ENCODE results near the gene TNIK. TPM values are rescaled to one million over a fixed set of nuclear protein-coding genes. Genes with fewer than 3 reads are reported as not detected.

TNIK gene
- total and polyA plus RNA-seq, 2 experiments from 2014 or later, result 7.4 to 13.8 TPM

DNA sequence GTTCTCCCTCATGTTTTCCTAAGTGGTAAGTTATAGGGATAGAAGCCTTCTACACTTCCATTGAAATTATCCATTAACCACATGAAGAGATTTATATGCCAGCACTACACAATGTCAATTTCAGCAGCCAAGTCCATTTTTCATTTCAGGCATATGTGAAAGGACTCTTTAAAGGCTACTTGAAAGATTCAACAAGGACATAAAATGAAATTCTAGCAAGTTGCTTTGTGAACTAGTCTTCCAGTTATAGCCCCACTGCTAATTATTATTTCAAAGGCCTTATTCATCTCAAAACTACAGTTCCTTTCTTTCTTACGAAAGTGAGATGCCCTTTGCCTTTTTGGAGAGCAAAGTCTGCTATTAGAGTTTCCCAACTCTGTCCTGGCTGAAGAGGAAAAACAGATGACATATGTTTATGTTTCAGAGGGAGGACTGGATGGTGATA, 367.7 kb downstream of the TNIK start:
- H3K27me3 ChIP-seq, result no peaks in the 10 kb centered on the region
- H3K4me1 ChIP-seq (ENCODE audit: insufficient read depth), result peaks cover 21% of the 10 kb centered on the region
- no peaks in the 10 kb centered on the region for H3K9me2 ChIP-seq (replicated peaks; ENCODE audit: insufficient read depth)
- H3K79me2 ChIP-seq, result no peaks in the 10 kb centered on the region
- peak overlapping the region; percentile 27 for H3K4me2 ChIP-seq
- TF ChIP-seq EZH2phosphoT487 (IDR thresholded peaks at IDR 0.05; ENCODE audit: low read depth, severe bottlenecking, unreplicated experiment), result no peak
- TF ChIP-seq, protein P1, sequence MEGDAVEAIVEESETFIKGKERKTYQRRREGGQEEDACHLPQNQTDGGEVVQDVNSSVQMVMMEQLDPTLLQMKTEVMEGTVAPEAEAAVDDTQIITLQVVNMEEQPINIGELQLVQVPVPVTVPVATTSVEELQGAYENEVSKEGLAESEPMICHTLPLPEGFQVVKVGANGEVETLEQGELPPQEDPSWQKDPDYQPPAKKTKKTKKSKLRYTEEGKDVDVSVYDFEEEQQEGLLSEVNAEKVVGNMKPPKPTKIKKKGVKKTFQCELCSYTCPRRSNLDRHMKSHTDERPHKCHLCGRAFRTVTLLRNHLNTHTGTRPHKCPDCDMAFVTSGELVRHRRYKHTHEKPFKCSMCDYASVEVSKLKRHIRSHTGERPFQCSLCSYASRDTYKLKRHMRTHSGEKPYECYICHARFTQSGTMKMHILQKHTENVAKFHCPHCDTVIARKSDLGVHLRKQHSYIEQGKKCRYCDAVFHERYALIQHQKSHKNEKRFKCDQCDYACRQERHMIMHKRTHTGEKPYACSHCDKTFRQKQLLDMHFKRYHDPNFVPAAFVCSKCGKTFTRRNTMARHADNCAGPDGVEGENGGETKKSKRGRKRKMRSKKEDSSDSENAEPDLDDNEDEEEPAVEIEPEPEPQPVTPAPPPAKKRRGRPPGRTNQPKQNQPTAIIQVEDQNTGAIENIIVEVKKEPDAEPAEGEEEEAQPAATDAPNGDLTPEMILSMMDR (IDR thresholded peaks at IDR 0.05; ENCODE audit: poor library complexity), result no peak
- TF ChIP-seq EZH2 (IDR thresholded peaks at IDR 0.05; ENCODE audit: borderline replicate concordance), result no peak
- no peak overlapping the region for H2AFZ ChIP-seq
- no peak overlapping the region for H3K4me3 ChIP-seq
- no peaks in the 10 kb centered on the region for H3K36me3 ChIP-seq (replicated peaks; ENCODE audit: insufficient read depth, low read depth)
- H3K9me3 ChIP-seq (ENCODE audit: low read depth), result no peaks in the 10 kb centered on the region
- H3K27ac ChIP-seq, result peak overlapping the region; percentile 6
- peak; percentile 20 for DNase-seq (ENCODE audit: low spot score)
- no peaks in the 10 kb centered on the region for H4K20me1 ChIP-seq (ENCODE audit: insufficient read depth, poor library complexity, severe bottlenecking)
- WGBS (ENCODE audit: low lambda C conversion rate, missing lambda C conversion rate), result 37% methylated on average over 1 of the region's 1 CpG

GRCh38 chr3:171090321-171090720, 369.9 kb downstream of the TNIK start:
- Histone ChIP-seq H3K9me3 (ENCODE audit: low read depth) (no peaks in the 10 kb centered on the region), H3K9me2 (replicated peaks; ENCODE audit: insufficient read depth) (no peaks in the 10 kb centered on the region), H3K4me3 (no peak overlapping the region), H2AFZ (no peak overlapping the region), H4K20me1 (ENCODE audit: insufficient read depth, poor library complexity, severe bottlenecking) (no peaks in the 10 kb centered on the region), H3K4me1 (ENCODE audit: insufficient read depth) (peaks cover 21% of the 10 kb centered on the region), H3K4me2 (no peak overlapping the region), H3K27ac (no peak overlapping the region), H3K27me3 (no peaks in the 10 kb centered on the region), H3K36me3 (replicated peaks; ENCODE audit: insufficient read depth, low read depth) (no peaks in the 10 kb centered on the region), H3K79me2 (no peaks in the 10 kb centered on the region)
- WGBS (ENCODE audit: low lambda C conversion rate, missing lambda C conversion rate), result 98% methylated on average over 2 of the region's 2 CpGs
- TF ChIP-seq, protein P1 (IDR thresholded peaks at IDR 0.05; ENCODE audit: poor library complexity), result no peak
- no peak for TF ChIP-seq EZH2 (IDR thresholded peaks at IDR 0.05; ENCODE audit: borderline replicate concordance)
- no peak for TF ChIP-seq EZH2phosphoT487 (IDR thresholded peaks at IDR 0.05; ENCODE audit: low read depth, severe bottlenecking, unreplicated experiment)
- DNase-seq (ENCODE audit: low spot score), result no peak

GRCh38 chr3:171088964-171089754, 371.0 kb downstream of the TNIK start:
- no peaks in the 10 kb centered on the region for H3K9me3 ChIP-seq (ENCODE audit: low read depth)
- TF ChIP-seq, protein P1 (IDR thresholded peaks at IDR 0.05; ENCODE audit: poor library complexity), result no peak
- no peak for TF ChIP-seq EZH2phosphoT487 (IDR thresholded peaks at IDR 0.05; ENCODE audit: low read depth, severe bottlenecking, unreplicated experiment)
- no peak for TF ChIP-seq EZH2 (IDR thresholded peaks at IDR 0.05; ENCODE audit: borderline replicate concordance)
- H3K36me3 ChIP-seq (replicated peaks; ENCODE audit: insufficient read depth, low read depth), result no peaks in the 10 kb centered on the region
- H4K20me1 ChIP-seq (ENCODE audit: insufficient read depth, poor library complexity, severe bottlenecking), result no peaks in the 10 kb centered on the region
- no peaks in the 10 kb centered on the region for H3K27me3 ChIP-seq
- H3K27ac ChIP-seq, result peak overlapping the region; percentile 39
- no peak overlapping the region for H2AFZ ChIP-seq
- no peaks in the 10 kb centered on the region for H3K79me2 ChIP-seq
- peak; percentile 23 for DNase-seq (ENCODE audit: low spot score)
- 67% methylated on average over 2 of the region's 2 CpGs for WGBS (ENCODE audit: low lambda C conversion rate, missing lambda C conversion rate)
- H3K4me1 ChIP-seq (ENCODE audit: insufficient read depth), result peaks cover 21% of the 10 kb centered on the region
- no peak overlapping the region for H3K4me3 ChIP-seq
- H3K4me2 ChIP-seq, result no peak overlapping the region
- H3K9me2 ChIP-seq (replicated peaks; ENCODE audit: insufficient read depth), result no peaks in the 10 kb centered on the region

Data from hepatocyte (in vitro differentiated cells).